22Rv1 (cell line): ENCODE results near the gene TBC1D22A.

Experiments
- H3K27ac ChIP-seq: fragments of 450-650 bp; 2 replicates; pipeline ENCODE4 v1.5.1; 2017
- ZFX ChIP-seq: fragments of 450-650 bp; IDR thresholded peaks from 2 replicates; pipeline ENCODE4 v1.6.1; 2017; ENCODE audit warnings: antibody characterized with exemption, borderline replicate concordance
- TF ChIP-seq, protein P1 (sequence below): fragments of 450-650 bp; IDR thresholded peaks from 2 replicates; pipeline ENCODE4 v1.5.1; 2017; ENCODE audit warnings: mild to moderate bottlenecking

The TBC1D22A gene

GRCh38 chr22:47089796-47090460 is 327.5 kb downstream of the TBC1D22A start:
- TF ChIP-seq, protein P1, sequence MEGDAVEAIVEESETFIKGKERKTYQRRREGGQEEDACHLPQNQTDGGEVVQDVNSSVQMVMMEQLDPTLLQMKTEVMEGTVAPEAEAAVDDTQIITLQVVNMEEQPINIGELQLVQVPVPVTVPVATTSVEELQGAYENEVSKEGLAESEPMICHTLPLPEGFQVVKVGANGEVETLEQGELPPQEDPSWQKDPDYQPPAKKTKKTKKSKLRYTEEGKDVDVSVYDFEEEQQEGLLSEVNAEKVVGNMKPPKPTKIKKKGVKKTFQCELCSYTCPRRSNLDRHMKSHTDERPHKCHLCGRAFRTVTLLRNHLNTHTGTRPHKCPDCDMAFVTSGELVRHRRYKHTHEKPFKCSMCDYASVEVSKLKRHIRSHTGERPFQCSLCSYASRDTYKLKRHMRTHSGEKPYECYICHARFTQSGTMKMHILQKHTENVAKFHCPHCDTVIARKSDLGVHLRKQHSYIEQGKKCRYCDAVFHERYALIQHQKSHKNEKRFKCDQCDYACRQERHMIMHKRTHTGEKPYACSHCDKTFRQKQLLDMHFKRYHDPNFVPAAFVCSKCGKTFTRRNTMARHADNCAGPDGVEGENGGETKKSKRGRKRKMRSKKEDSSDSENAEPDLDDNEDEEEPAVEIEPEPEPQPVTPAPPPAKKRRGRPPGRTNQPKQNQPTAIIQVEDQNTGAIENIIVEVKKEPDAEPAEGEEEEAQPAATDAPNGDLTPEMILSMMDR: no peak
- TF ChIP-seq ZFX: no peak
- no peak overlapping the region for H3K27ac ChIP-seq

GRCh38 chr22:47090591-47091245 is 328.3 kb downstream of the TBC1D22A start:
- no peak overlapping the region for H3K27ac ChIP-seq
- TF ChIP-seq, protein P1: no peak
- no peak for TF ChIP-seq ZFX

GRCh38 chr22:47091246-47091651 is 328.8 kb downstream of the TBC1D22A start:
- no peak overlapping the region for H3K27ac ChIP-seq
- TF ChIP-seq, protein P1: no peak
- no peak for TF ChIP-seq ZFX

DNA sequence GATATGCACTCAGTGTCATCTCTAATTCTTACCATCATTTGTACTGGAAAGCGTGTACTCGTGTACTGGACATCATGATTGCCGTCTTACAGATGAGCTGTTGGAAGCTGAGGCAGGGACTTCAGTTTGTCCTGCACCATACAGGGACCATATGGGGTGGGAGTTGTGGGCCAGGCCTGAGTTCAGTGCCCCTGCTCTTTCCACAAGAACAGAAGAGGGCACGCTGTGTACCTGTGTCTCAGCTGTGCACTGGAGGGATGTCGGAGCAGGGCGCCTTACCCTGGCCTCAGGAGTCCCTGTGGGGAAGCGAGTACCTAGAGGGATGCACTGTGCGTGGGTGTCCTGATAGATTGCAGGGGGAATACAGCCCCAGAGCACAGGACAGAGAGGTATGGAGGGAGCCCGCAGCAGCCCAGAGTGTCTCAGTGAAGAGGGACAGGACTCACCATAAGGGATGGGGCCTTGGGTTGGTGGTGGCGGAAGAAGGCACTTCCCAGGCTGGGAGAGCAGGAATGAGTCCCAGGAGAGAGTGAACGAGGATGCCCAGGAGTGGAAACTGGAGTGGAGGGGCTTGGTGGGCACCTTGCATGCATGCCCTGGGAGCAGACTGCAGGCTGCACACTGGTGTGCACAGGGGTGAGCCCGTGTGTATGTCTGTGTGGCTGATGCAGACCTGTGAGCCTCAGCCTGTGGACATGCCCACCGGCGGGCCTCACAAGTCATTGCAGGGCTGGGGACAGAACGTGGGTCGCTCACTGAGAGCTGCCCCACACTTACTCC is 329.7 kb downstream of the TBC1D22A start:
- TF ChIP-seq ZFX: no peak
- TF ChIP-seq, protein P1: no peak
- H3K27ac ChIP-seq: no peak overlapping the region

DNA sequence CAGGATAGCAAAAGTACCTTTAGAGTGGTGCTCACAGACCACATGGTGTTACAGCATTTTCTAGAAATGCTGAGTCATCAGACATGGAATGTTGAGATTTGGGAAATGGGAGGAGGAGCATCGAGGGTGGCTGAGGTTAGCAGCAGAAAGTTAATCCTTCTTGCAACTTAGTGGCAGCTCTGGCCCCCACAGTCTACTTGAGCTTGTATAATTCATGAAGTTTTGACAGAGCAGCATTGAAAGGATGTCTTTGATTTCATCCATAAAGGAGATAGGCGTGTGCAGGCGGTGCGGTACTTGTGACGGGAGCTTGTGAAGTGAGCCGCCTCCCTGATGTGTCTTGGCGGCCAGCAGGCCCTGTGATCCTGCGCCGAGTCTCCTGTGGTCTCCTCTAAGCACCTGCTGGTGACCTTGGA is 330.5 kb downstream of the TBC1D22A start:
- TF ChIP-seq, protein P1: no peak
- TF ChIP-seq ZFX: no peak
- no peak overlapping the region for H3K27ac ChIP-seq

DNA sequence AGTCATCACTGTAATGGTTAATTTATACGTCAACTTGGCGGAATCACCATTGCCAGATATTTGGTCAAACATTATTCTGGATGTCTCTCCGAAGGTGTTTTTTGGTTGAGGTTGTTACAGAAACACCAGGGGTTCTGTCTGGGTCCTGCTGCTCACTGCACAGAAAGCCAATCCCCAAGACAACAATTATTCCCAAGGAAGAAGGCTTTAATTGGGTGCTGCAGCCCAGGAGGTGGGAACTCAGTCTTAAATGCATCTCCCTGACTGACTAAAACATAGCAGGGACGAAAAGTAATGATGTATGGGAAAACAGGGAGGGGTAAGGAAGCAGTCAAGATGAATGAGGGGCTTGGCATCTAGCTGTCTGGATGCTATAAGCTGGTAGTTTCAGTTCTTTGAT is 331.3 kb downstream of the TBC1D22A start:
- TF ChIP-seq, protein P1: no peak
- TF ChIP-seq ZFX: no peak
- H3K27ac ChIP-seq: no peak overlapping the region
